Spleen (tissue), 7 donors: Measurements from ENCODE around the gene B3GALNT1.

ENCODE experiments used
- CTCF ChIP-seq, 11 experiments: fragments of 200-600 bp in 7 of 11; fragments of 450-650 bp in 4 of 11; sonication (generic) in 4 of 11; IDR thresholded peaks in 8 of 11; conservative IDR thresholded peaks in 3 of 11; 1 replicate in 7 of 11; 2 replicates in 4 of 11; pipeline versions ENCODE4 v1.4.0 to v1.8.0; 2016 to 2021; ENCODE audit warnings: antibody characterized with exemption in 11 of 11, inconsistent platforms in 4 of 11, mild to moderate bottlenecking in 1 of 11
- POLR2A ChIP-seq, 3 donors: fragments of 450-650 bp; IDR thresholded peaks; one replicate each; pipeline ENCODE4 v1.5.1; 2017; ENCODE audit warnings: antibody characterized with exemption in 3 of 3, mild to moderate bottlenecking in 1 of 3
- donor health status: DM: no; HTN: no; CAD: no; lungs with moderate emphysema.
- donor health status: DM: no; HTN: no; CAD: no.
- donor health status: DM: no; HTN: no; CAD: no.

- TF ChIP-seq CTCF (IDR thresholded peaks at IDR 0.05 in 8 of 11, conservative IDR thresholded peaks at IDR 0.05 in 3 of 11): no peak
- no peak for TF ChIP-seq POLR2A (IDR thresholded peaks at IDR 0.05)
These were observed 23.5 kb downstream of the B3GALNT1 start for GRCh38 chr3:161081633-161082032.
